Kidney (tissue), 14 donors: ENCODE results near the gene MUC5AC. TPM values are rescaled to one million over a fixed set of nuclear protein-coding genes. Genes with fewer than 3 reads are reported as not detected.

Experiments
- DNase-seq, 5 donors: peaks; one replicate each; pipeline ENCODE4 v3.0.0-alpha.2; 2013 to 2020
- FAIRE-seq: peaks from 2 replicates; lab custom pipeline; 2012; peaks lifted over from hg19 to GRCh38; lab: Jason Lieb, UNC
- H3K27ac ChIP-seq, 2 donors: one replicate each; pipeline ENCODE4 v1.7.0; 2013; ENCODE audit warnings: low read depth in 2 of 2, low read length in 2 of 2, inconsistent platforms in 1 of 2
- H3K27me3 ChIP-seq: one replicate; pipeline ENCODE4 v1.7.1; 2013; ENCODE audit warnings: low read length, inconsistent platforms; ENCODE audit not compliant: control insufficient read depth, insufficient read depth
- H3K36me3 ChIP-seq, 3 donors: one replicate each; pipeline versions ENCODE4 v1.7.0 to v1.7.1; 2013; ENCODE audit warnings: low read length in 3 of 3, control low read depth in 1 of 3, inconsistent platforms in 1 of 3; ENCODE audit not compliant: insufficient read depth in 3 of 3, control insufficient read depth in 2 of 3
- H3K4me1 ChIP-seq, 3 donors: one replicate each; pipeline versions ENCODE4 v1.7.0 to v1.7.1; 2013; ENCODE audit warnings: low read length in 3 of 3, inconsistent platforms in 1 of 3, low read depth in 1 of 3; ENCODE audit not compliant: control insufficient read depth in 2 of 3, insufficient read depth in 2 of 3
- H3K4me3 ChIP-seq, 3 donors: one replicate each; pipeline versions ENCODE4 v1.7.0 to v1.8.1; 2013; ENCODE audit warnings: low read length in 3 of 3, control low read depth in 1 of 3, inconsistent platforms in 1 of 3
- H3K9ac ChIP-seq, 3 donors: one replicate each; pipeline versions ENCODE4 v1.7.0 to v1.7.1; 2013; ENCODE audit warnings: low read length in 3 of 3, control low read depth in 1 of 3, inconsistent platforms in 1 of 3
- H3K9me3 ChIP-seq, 3 donors: one replicate each; pipeline versions ENCODE4 v1.7.0 to v1.7.1; 2013; ENCODE audit warnings: low read length in 3 of 3, control low read depth in 1 of 3, inconsistent platforms in 1 of 3; ENCODE audit not compliant: control insufficient read depth in 2 of 3, insufficient read depth in 1 of 3
- CTCF ChIP-seq: IDR thresholded peaks from 3 replicates; pipeline ENCODE4 v1.5.1; 2012; ENCODE audit warnings: mild to moderate bottlenecking, moderate library complexity, borderline replicate concordance; ENCODE audit not compliant: insufficient read depth; ENCODE audit errors: extremely low read depth
- intact Hi-C: fragments of 100-400 bp; cut with DNase I; formaldehyde crosslinking; loops from one replicate; pipeline ENCODE4 v1.11.1; 2022
- polyA plus RNA-seq: library from polyadenylated mRNA; stranded (reverse); fragments of 350-450 nt; fragmentation: Illumina TruSeq; extraction: RNeasy Lipid Tissue Mini Kit (QIAGEN cat#74804); gene quantifications from one replicate; pipeline ENCODE4 v1.2.3, GENCODE V29; 2014; ENCODE audit warnings: low read depth, low replicate concordance; ENCODE audit not compliant: insufficient read depth
- total RNA-seq: library from RNA; stranded (reverse); fragmentation: NEBNext Ultra II Directional; extraction: Animal tissue kit (Norgen Biotek cat#: 25700); gene quantifications from one replicate; pipeline ENCODE4 v1.2.1, GENCODE V29; 2021
- donor health status: control.
- donor health status: control.
- donor health status: control.
- donor health status: control.
- donor health status: control.
- donor health status: DM: yes; HTN: yes; CAD: no.
- donor health status: Normal renal cell carcinoma (clear cell type).

The MUC5AC gene
- total and polyA plus RNA-seq, 2 donors from 2014 or later = 0.03 TPM; not detected in 1

- no peak overlapping the region for H3K9ac ChIP-seq
- no peak for TF ChIP-seq CTCF
- H3K27me3 ChIP-seq = no peaks in the 10 kb centered on the region
- H3K27ac ChIP-seq = no peak overlapping the region
- H3K4me3 ChIP-seq = no peak overlapping the region
- intact Hi-C loops = no loop called here
- DNase-seq = peak in 1 of 5 donors; percentile 59
- H3K9me3 ChIP-seq = no peaks in the 10 kb centered on the region
- no peak for FAIRE-seq
- H3K36me3 ChIP-seq = no peaks in the 10 kb centered on the region
- no peaks in the 10 kb centered on the region for H3K4me1 ChIP-seq
These were observed 35.1 kb downstream of the MUC5AC start for GRCh38 chr11:1192741-1193325.

- Histone ChIP-seq H3K9me3 (no peaks in the 10 kb centered on the region), H3K27me3 (no peaks in the 10 kb centered on the region), H3K9ac (no peak overlapping the region), H3K4me3 (no peak overlapping the region), H3K36me3 (no peaks in the 10 kb centered on the region), H3K27ac (no peak overlapping the region), H3K4me1 (no peaks in the 10 kb centered on the region)
- intact Hi-C loops = no loop called here
- DNase-seq (peak in 2 of 5 donors; percentile 31 to 71), FAIRE-seq (no peak)
- TF ChIP-seq CTCF = no peak
These were observed 35.8 kb downstream of the MUC5AC start for GRCh38 chr11:1193326-1194230.

- H3K9me3 ChIP-seq = no peaks in the 10 kb centered on the region
- no peaks in the 10 kb centered on the region for H3K36me3 ChIP-seq
- H3K4me3 ChIP-seq = no peak overlapping the region
- intact Hi-C loops = no loop called here
- no peak for TF ChIP-seq CTCF
- H3K27me3 ChIP-seq = no peaks in the 10 kb centered on the region
- DNase-seq (peak in 2 of 5 donors; percentile 27 to 60), FAIRE-seq (no peak)
- H3K4me1 ChIP-seq = no peaks in the 10 kb centered on the region
- no peak overlapping the region for H3K9ac ChIP-seq
- H3K27ac ChIP-seq = no peak overlapping the region
These were observed 36.7 kb downstream of the MUC5AC start for GRCh38 chr11:1194231-1194976.
